Placental epithelial cell (primary cell): ENCODE data around the gene C3orf38. TPM values are rescaled to one million over a fixed set of nuclear protein-coding genes. Genes with fewer than 3 reads are reported as not detected.

Source experiments
- total RNA-seq: library from RNA; depleted of rRNA; stranded (reverse); fragments of >200 nt; gene quantifications from 2 replicates; pipeline ENCODE4 v1.2.3, GENCODE V29; 2012

C3orf38 gene
- 27.5 and 38.2 TPM in 2 replicates for total RNA-seq

DNA sequence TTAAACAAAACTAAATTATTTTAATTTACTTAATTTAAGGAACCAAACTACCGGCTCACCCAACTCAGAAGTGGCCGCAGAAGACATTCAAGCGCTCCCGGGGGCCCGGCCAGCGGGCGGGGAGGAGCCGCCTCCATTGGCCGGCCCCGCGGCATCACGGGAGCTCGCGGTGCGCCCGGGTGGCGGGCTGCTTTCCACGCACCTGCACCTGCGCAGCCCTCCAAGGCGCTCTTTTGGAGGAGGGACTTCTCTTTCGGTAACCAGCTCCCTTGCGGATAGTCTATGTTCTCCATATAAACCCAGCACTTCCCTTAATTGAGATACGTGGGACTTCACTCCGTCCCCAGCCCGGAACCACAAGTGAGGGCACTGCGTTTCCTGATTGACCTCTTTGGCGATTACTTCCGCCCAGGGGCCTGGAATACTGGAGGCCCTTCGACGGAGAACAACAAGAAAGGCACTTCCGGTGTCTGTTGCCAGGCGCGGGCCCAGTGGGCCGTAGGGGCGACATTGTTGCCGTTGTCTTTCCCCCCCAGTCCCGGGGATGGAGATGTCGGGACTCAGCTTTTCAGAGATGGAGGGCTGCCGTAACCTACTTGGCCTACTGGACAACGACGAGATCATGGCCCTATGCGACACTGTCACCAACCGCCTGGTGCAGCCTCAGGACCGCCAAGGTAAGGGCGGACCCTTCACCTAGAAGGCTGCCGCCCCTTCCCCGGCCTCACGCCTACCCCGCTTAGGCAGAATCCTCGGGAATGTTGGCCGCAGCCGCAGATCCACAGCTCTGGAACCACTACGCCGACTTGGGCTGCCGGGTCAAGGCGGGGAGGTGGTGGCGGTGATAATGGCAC is at the start of gene C3orf38:
Gene C3orf38, plus strand, starts transcription at position 451 of the 854 bp plus-strand sequence. Its CDS starts 94 bp downstream, at position 545.

Other genes starting within 250 kb of the C3orf38 start
- gene CGGBP1, start 91.0 kb upstream of the C3orf38 start, total RNA-seq = 55.4 and 67.3 TPM in 2 replicates
- gene ZNF654, start 90.7 kb upstream of the C3orf38 start, total RNA-seq = 21.2 and 24.0 TPM in 2 replicates